Stimulated activated CD4-positive, alpha-beta T cell treated with anti-CD3 and anti-CD28 coated beads, TNF-alpha, amount 100 ng/mL, for 1 hour (primary cell): ENCODE measurements around the gene SBF2.

Experiments used
- DNase-seq, 3 donors: peaks; one replicate each; pipeline ENCODE4 v3.0.0-alpha.2; 2020; ENCODE audit warnings: low read depth in 3 of 3, low spot score in 1 of 3

SBF2 gene

DNA sequence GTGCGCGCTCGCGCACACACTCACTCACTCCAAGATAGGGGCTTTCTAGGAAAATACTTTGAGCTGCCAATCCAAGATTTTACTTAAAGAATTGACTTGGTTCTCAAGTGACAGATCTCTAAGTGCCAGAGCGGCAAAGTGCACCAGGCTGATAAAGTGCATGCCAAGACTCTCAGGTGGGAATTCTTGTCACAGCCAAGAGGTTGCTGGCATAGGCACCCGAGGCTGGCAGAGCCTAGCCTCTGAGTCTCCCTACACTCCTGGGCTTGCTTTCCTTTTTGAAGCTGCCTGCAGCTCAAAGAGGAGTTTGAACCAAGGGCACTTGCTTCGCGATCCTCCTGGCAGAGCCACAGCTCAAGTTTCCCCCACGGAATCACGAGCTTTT lies 8.3 kb upstream of the SBF2 start:
- no peak for DNase-seq

DNA sequence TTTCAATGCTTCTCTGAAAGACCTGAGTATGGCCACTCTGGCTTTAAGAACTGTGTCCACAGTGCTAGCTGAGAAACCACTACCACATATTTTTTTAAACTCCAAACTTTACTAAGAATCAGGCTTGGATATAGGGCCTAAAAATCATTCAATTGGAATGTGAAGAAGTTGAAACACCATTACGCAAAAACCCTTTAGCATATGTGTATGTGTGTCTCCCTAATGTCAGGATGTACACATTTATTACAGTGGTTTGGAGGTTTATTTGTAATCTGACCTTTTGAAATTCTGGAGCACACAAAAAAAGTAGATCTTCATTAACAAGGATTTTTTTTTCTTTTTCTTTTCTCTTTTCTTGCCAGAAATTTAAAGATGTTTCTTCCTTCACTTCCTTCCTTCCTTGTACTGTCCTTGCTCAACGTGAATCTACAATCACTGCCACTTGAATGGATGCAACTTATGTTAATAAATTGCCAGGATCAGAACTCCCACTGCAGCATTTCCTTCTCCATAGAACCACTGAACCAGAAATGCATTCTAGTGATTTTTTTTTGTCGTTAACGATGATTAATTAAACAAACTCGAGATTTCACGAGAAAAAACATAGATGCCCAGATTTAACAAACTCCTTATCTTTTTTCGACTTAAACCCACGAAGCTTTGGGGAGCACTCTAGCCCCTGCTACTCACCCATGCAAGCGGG lies 7.8 kb upstream of the SBF2 start:
- no peak for DNase-seq

DNA sequence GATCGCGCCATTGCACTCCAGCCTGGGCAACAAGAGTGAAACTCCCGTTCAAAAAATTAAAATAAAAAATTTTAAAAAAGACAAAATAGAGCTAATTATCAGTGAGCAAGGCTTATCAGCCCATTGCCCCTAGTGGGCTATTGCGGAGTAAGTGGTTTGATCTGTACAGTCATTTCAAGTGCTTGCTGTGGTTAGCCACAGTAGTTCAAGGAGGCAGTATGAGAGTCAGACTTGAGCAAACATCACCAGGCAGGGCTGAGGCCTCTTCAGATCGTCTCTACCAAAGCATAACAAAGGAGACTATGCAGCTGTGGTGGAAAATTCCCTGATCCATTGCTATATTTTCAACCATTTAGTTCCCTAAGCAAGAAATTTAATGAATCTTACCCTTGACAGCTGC lies 4.3 kb upstream of the SBF2 start:
- no peak for DNase-seq

DNA sequence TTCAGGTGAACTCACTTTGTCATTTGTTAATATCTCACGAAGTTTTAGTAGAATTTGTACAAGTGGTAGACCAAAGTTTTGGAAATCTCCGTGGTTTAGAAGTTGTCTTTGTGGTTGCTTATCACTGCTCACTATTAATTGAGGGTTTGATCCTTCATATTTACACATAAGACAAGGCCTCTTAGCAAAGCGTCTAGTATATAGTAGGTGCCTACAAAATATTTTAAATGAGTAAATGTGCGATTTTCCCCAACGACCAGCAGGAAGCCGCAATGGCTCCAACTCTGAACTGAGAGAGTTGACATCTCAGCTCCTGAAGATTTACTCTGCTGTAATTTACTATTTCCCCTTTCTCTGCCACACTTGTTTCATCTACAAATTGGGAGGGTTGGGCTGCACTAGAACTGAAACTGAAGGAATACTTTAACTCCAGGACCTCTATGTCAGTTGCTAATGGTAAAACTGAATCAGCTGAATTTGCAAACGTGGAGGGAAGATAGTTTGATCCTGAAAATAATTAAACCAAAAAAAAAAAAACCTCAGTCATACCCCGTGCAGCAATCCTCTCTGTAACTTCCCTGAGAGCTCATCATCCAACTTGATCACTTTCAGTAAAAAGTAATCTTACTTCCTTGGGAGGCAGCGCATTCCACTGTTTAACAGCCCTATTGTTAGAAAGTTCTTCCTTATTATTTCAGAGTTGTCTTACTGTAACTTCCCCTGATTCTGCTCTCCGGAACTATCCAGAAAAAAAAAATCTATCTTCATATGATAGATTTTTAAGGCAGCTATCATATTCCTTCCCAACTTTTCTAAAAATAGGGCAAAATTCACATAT lies 1.3 kb upstream of the SBF2 start:
- no peak for DNase-seq

DNA sequence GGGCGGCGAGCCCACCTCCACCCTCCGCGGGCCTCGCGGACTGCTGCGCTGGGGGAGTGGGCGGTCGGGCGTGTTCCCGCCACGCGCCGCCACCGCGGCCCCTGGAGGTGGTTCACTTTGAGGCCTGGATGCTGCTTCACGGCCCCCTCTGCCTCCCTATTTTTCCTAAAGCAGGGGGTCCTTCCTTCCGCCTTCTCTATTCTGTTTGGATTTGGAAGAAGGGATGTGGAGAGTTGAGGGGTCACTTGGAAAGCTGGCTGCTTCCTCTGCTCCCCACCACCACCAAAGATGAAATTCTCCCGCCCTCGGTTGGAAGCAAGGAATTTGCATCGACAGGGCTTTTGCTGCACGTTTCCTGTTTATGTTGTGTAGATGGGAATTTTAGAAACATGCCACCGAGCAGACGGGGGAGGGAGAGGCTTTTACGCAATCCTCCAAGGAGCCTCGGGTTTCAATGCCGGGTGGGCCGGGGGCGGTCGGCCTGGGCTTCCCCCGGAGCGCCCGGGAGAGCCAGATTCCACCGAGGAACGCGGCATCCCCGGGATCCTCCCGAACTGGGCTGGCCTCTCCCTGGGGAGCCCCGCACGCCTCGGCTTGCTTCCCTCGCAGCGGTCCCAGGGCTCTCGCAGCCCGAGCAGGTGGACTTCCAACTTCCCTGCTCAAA lies 403 bp upstream of the SBF2 start:
- no peak for DNase-seq

DNA sequence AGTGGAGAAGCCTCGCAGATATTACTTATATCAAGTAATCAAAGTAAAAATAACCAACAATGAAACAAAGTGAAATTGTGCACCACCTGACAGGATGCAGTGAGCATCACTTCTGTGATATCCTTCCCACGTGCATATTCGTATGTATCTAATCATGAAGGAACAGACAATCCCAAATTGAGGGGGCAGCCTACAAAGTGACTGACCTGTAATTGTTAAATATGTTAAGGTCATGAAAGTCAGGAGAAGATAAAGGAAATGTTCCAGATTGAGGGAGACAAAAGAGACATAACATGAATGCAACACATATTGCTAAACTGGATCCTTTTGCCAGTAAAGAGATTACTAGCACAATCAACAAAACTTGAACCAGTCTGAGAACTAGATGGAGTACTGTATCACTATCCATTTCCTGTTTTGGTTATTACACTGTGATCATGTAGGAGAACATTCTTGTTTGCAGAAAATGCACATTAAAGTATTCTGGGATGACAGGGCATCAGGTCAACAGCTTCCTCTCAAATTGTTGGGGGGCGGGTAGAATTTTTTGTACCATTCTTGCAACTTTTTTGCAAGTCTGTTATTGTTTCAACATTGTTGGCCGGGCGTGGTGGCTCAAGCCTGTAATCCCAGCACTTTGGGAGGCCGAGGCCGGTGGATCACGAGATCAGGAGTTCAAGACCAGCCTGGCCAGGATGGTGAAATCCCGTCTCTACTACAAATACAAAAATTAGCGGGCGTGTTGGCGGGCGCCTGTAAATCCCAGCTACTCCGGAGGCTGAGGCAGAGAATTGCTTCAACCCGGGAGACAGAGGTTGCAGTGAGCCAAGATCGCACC lies 2.0 kb downstream of the SBF2 start:
- DNase-seq = no peak

DNA sequence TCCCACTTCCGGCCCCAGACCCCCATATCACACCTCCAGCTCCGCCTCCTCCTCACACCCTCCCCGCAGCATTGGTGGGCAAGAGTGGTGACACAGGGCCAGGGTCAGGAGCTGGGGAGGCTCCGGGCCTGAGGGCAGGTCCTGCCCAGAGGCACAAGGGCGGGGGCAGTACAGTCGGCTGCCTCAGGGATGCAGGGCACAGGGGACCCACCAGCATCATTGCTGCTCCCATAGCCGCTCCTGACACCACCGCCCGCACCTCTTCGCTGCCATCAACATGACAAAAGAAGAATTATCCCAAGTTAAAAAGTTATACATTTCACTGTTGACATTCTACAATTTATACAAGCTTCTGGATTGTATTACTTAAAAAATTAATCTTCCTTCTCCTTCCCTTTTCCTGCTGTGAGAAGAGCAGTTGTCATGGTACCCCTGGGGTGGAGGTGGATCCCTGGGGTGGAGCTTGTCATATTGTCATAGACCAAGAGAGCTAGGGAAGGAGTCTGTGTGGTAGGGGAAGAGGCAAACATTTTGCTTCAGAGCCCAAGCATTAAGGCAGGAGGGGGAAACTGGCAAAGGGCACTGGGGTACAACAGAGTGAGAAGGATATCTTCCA lies 4.1 kb downstream of the SBF2 start:
- no peak for DNase-seq

DNA sequence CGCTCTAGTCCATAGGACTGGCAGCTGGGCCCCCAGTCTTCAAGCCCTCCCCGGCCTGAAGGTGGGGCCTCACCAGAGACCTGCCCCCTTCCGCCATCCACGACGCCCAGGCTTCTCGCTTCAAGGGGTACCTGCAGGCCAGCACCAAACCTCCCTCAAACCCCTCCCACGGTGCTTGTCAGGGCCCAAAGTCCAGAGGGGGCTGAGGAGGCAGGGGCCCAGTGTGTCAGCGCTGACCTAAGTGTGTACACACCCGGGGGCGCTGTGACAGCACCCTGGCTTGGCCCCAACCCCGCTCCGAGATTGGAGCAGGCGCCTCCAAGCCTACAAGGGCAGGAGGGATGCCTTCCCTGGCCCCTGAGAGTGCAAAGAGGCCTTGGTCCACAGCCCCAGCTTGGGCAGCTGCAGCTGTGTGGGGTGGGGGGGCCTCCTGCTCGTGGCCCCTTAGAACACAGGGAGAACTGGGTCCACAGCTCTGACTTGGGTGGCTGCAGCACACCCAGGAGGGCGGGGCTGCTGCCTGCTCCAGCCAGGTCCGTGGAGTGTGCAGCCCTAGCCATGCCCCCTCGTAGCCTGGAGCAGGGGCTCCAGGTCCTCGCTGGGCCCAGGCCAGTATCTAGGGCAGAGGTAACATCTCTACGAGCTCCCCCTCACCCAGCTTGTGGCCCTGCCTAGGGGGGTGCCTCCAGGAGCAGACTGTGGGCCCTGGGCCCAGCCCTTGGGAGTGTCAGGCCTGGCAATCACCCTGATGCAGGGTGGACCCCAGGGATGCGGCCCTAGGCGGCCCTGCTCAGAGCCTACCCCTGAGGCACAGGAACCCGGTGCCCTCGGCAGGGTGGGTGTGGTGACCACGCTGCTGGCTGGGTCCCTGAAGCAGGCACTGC lies 4.9 kb downstream of the SBF2 start:
- DNase-seq = no peak

DNA sequence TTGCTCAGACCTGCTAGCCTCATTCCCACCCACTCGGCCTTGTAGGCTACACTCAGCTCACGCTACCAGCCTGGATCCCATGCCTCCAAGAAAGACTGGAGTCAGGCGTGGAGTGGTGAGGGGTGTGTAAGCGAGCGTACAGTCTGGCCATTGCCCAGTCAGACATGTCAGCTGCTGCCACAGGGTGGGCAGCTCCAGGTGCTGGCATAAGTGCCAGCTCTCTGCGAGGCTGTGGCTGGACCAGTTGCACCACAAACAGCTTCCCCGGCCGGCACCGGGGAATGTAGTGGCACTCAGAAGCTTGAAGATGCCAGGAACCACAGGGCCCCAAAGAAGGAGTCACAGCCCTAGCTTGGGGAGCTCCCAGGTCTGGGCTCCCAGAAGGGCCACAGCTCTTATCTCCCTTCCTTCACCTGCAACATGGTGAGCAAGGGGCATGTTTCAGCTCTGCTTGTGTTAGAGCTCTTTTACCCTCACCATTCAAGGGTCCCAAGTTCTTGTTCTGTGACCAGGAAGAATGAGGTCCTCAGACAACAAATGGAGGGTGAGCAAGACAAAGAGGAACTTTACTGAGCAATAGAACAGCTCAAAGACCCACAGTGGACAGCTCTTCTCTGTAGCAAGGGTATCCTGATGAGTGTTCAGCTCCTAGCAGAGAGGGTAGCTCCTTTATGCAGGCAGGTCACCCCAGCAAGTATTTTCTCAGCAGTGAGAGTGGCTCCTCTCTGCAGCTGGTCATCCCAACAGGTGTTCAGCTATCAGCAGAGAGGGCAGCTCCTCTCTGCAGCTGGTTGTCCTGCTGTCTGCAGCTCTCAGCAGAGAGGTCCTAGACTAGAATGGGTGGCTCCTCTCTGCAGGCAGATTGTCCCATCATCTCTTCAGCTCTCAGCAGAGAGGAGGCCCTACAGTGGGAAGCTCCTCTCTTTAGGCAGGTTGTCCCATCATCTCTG lies 6.0 kb downstream of the SBF2 start:
- DNase-seq = no peak

DNA sequence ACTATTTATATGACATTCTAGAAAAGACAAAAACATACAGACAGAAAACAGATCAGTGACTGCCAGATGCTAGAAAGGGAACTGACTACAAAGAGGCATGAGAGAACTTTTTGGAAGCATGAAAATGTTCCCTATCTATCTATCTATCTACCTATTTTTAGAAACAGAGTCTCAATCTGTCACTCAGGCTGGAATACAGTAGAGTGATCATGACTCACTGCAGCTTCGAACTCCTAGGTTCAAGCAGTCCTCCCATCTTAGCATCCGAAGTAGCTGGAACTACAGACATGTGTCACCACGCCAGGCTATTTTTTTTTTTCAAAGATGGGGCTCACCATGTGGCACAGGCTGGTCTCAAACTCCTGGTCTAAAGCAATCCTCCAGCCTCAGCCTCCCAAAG lies 6.9 kb downstream of the SBF2 start:
- DNase-seq = no peak

DNA sequence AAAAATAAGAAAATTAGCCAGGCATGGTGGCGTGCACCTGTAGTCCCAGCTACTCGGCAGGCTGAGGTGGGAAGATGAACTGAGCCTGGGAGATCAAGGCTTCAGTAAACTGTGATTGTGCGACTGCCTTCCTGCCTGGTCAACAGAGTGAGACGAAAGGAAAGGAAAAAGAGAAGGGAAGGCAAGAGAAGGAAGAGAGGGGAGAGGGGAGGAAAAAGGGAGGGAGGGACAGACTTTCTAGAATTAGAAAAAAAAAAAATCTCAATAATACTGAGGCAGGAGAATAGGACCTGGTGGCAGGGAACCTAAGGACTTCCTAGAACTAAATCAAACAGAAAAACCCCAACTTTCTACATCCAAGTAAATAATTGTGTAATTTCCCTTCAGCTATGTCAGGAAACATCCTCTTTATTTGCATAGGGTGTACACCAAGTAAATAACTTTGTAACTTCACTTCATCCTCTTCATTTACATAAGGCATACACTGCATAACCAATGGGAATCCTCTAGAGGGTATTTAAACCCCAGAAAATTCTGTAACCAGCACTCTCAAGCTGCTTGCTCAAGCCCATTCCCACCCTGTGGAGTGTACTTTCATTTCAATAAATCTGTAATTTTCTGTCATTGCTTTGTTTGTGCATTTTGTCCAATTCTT lies 8.7 kb downstream of the SBF2 start:
- DNase-seq = no peak

DNA sequence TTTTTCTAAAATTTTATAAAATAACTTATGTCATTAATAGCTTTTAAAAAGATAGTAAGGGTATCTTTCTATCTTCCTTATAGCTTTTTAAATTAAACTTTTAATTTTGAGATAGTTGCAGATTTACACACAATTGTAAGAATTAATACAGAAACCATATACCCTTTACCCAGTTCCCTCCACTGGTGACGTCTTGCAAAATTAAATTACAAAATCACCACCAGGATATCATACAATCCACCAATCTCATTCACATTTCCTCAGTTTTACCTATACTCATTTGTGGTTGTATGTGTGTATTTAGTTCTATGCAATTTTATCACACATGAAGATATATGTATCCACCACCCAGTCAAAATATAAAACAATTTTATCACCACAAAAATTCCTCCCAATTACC lies 10.0 kb downstream of the SBF2 start:
- DNase-seq = no peak

DNA sequence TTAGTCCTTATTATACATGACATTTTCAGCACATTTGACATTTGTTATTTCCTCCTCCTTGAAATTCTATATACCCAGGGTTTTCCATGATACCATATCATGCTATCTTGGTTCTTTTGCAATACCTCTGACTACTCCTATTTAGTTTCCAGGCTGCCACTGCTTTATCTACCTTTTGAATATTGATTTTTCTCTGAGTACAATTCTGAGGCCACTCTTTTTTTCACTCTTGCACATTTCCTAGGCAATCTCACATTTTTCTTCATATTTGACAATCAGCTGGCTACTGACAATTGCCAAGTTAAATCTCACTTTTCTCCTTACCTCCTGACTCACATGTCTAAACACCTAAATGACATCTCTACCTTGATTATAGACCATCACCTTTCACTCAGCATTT lies 11.9 kb downstream of the SBF2 start:
- no peak for DNase-seq

DNA sequence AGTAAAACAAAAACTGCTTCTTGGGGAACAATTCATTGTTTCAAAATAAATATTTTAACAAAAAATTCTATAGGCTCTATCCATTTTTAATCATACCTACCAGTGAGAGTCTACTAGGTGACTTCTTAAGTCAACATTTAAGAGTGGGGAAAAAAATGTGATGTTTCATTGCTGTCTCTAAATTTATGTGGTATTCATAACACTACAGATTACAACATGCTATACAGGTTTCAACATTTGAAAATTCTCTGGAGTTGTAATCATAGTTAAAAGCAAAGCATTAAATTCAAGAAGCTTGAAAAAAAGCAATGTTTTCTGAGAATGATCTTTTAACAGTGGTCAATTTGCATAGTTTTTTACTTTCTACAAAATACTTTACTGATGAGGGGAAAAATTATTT lies 18.3 kb downstream of the SBF2 start:
- DNase-seq = no peak

DNA sequence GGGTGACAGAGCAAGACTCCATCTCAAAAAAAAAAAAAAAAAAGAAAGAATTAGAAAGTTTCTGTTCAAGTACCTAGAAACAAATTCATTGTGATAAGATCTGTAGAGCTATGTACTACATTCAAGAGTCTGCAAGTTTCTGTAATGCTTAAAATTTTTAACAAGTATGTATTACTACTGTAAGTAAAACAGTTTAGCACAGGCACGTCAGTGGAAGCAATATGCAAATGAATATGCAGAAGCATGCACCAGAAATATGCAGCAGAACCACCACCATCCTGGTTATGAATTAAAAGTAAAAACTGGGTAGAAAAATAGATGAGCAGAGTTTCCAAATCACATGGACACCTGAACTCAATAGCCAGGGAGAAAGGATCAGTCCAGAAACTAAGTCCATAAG lies 19.3 kb downstream of the SBF2 start:
- DNase-seq = no peak

DNA sequence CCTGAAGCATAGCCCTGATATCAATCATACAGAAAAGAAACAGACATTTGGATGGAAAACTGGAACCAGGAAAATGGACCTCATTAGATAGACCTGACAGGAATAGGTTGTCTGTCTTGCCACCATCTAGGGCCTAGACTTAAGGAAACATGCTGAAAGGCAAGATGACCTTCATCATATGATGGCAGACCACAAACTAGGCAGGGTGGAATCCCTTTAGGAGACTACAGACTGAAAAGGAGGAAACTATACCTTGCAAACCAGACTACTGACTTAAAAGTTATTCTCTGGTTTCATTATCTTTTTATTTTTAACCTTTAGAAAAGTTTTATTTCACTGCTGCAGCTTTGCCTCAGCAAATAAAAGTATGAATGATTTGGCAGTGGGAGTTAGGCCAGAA lies 20.3 kb downstream of the SBF2 start:
- DNase-seq = no peak

DNA sequence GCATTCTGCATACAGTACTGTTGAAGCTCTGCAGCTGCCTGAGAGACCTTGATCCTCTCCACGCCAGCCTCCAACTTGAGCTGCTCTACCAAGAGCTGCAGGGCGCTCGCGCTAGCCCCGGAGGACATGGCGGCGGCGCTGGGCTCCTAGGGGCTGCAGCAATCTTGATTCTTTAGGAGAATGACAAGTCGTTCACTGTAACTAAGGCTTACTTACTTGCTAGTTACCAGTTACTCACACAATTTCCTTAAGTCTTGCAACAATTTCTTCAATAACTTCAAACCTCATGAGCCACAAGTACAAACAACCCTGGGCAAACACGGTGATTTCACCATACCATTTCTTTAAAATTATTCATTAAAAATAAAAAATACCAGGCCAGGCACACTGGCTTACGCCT lies 21.9 kb downstream of the SBF2 start:
- DNase-seq = no peak

DNA sequence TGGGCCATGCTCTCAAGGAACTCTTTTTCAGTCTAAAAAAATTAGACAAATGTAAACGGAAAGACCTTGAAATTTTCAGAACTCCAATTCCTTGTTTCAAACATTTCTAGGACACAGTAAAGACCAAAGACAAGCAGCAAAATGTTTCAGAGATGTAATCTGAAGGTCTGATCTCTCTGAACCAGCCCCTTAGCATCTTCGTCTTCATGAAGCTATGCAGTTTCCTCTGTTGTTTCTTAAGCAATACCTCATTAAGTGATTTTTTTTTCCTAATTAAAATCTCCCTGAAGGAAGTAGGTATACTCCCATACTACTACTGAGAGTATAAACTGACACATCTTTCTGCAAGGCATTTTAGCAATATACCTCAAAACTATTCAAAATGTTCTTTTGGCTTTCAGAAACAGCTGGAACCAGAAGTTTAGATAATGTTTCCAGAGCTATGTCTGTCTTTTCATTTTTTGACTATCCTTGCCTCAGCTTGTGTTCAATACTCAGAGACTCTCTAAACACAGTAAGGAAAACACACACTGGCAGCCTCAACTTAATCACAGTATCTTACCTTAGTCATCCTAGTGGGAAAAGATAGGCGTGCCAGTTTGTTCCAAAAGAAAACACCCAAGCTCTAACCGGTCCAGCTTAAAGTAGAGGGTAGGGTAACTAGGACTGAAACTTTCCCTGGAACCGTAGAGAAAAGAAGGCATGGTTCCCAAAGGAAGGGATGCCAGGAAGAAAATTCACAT lies 25.1 kb downstream of the SBF2 start:
- no peak for DNase-seq
